ENCODE data around the gene EDIL3.

Gene EDIL3

GRCh38 chr5:84384604-84385575, at the start of gene EDIL3:
Gene EDIL3, minus strand, starts transcription at chr5:84384880. Its CDS starts 506 bp downstream, at chr5:84384374.
- peak; percentile 66 for DNase-seq

GRCh38 chr5:84433461-84433860, 48.8 kb upstream of the EDIL3 start:
- peak; percentile 58 for DNase-seq

- no peak for DNase-seq
Observed at GRCh38 chr5:84430863-84431663, 46.4 kb upstream of the EDIL3 start.

GRCh38 chr5:84430079-84430478, 45.4 kb upstream of the EDIL3 start:
- DNase-seq = no peak

- DNase-seq = no peak
Observed at GRCh38 chr5:84425365-84425881, 40.7 kb upstream of the EDIL3 start.

GRCh38 chr5:84419742-84420141, 35.1 kb upstream of the EDIL3 start:
- DNase-seq = no peak

GRCh38 chr5:84411832-84412605, 27.3 kb upstream of the EDIL3 start:
- peak; percentile 10 for DNase-seq

- no peak for DNase-seq
Observed at GRCh38 chr5:84406111-84406510, 21.4 kb upstream of the EDIL3 start.

- peak; percentile 94 for DNase-seq
Observed at GRCh38 chr5:84403773-84404172, 19.1 kb upstream of the EDIL3 start.

- no peak for DNase-seq
Observed at GRCh38 chr5:84397385-84397784, 12.7 kb upstream of the EDIL3 start.

- DNase-seq = peak; percentile 79
Observed at GRCh38 chr5:84393969-84394368, 9.3 kb upstream of the EDIL3 start.

- DNase-seq = no peak
Observed at GRCh38 chr5:84392836-84393235, 8.2 kb upstream of the EDIL3 start.

GRCh38 chr5:84385705-84386104, 1.0 kb upstream of the EDIL3 start:
- no peak for DNase-seq

- DNase-seq = peak; percentile 62
Observed at GRCh38 chr5:84383816-84384603, 670 bp downstream of the EDIL3 start.

- DNase-seq = no peak
Observed at GRCh38 chr5:84383296-84383815, 1.3 kb downstream of the EDIL3 start.

- peak; percentile 77 for DNase-seq
Observed at GRCh38 chr5:84382363-84383295, 2.1 kb downstream of the EDIL3 start.

- DNase-seq = peak; percentile 50
Observed at GRCh38 chr5:84381502-84382362, 2.9 kb downstream of the EDIL3 start.

- peak; percentile 55 for DNase-seq
Observed at GRCh38 chr5:84379749-84380148, 4.9 kb downstream of the EDIL3 start.

GRCh38 chr5:84378961-84379360, 5.7 kb downstream of the EDIL3 start:
- peak; percentile 96 for DNase-seq

Data from fibroblast of upper back skin (primary cell).